HUES6 (cell line): ENCODE measurements around the gene TOR1B.

Source experiments
- H3K27ac ChIP-seq: 2 replicates; pipeline ENCODE4 v1.7.0; 2013; ENCODE audit warnings: low read depth, mild to moderate bottlenecking, low read length, inconsistent platforms
- H3K27me3 ChIP-seq: 2 replicates; pipeline ENCODE4 v1.6.1; 2013; ENCODE audit warnings: low read length; ENCODE audit not compliant: control insufficient read depth, insufficient read depth
- H3K36me3 ChIP-seq: 2 replicates; pipeline ENCODE4 v1.6.1; 2013; ENCODE audit warnings: low read length; ENCODE audit not compliant: control insufficient read depth, insufficient read depth
- H3K4me1 ChIP-seq: 2 replicates; pipeline ENCODE4 v1.6.1; 2013; ENCODE audit warnings: low read length; ENCODE audit not compliant: control insufficient read depth, insufficient read depth
- H3K4me3 ChIP-seq: 2 replicates; pipeline ENCODE4 v1.5.1; 2013; ENCODE audit warnings: low read depth, low read length
- H3K9ac ChIP-seq: one replicate; pipeline ENCODE4 v1.6.1; 2013; ENCODE audit warnings: mild to moderate bottlenecking, low read length
- H3K9me3 ChIP-seq: 2 replicates; pipeline ENCODE4 v1.6.1; 2013; ENCODE audit warnings: low read depth, low read length; ENCODE audit not compliant: control insufficient read depth, insufficient read depth

Gene TOR1B

GRCh38 chr9:129848712-129849441, 45.9 kb downstream of the TOR1B start:
- H3K4me1 ChIP-seq: no peaks in the 10 kb centered on the region
- no peak overlapping the region for H3K4me3 ChIP-seq
- no peaks in the 10 kb centered on the region for H3K9me3 ChIP-seq
- peaks cover 17% of the 10 kb centered on the region for H3K36me3 ChIP-seq
- no peak overlapping the region for H3K27ac ChIP-seq
- H3K9ac ChIP-seq: no peak overlapping the region
- H3K27me3 ChIP-seq: no peaks in the 10 kb centered on the region

DNA sequence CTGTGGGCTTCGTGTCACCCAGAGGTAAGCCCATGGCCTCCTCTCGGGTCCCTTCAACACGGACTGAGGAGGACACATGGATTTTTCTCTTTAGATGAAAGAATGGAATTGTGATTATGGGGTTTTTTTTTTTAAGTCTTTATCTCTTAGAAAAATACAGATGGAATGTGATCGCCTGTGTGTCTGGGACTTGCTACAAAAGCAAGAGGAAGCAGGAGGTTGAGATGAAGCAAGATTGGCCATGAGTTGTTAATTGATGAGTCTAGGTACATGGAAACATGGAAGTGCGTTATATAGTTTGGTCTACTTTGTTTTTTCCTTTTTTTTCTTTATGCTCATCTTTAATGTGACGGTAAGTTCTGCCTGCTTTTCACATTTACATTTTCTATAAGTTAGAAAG, 46.9 kb downstream of the TOR1B start:
- Histone ChIP-seq H3K27ac (no peak overlapping the region), H3K36me3 (peaks cover 23% of the 10 kb centered on the region), H3K9me3 (no peaks in the 10 kb centered on the region), H3K9ac (no peak overlapping the region), H3K27me3 (no peaks in the 10 kb centered on the region), H3K4me1 (no peaks in the 10 kb centered on the region), H3K4me3 (no peak overlapping the region)

DNA sequence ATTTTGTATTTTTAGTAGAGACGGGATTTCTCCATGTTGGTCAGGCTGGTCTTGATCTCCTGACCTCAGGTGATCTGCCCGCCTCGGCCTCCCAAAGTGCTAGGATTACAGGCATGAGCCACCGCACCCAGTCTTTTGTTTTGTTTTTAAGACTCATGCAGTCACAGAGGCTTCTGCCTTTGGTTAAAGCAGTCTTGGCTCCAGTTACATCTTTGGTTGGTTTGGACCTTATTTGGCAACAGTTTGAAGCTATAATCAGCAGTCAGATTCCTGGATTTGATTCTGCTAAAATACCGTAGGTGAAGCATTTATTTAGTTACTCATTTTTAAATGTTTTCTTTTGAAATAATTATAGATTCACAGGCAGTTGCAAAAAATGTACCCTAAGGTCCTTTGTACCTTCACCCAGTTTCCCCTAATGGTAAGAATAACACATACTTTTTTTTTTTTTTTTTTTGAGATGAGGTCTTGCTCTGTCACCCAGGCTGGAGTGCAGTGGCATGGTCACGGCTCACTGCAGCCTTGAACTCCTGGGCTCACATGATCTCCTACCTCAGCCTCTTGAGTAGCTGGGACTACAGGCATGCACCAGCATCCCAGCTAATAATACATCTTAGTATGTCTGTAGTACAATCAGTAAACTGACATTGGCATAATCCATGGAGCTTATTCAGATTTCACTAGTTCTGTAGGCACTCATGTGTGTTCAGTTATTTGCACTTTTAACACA, 48.0 kb downstream of the TOR1B start:
- H3K4me3 ChIP-seq: no peak overlapping the region
- peaks cover 24% of the 10 kb centered on the region for H3K36me3 ChIP-seq
- H3K4me1 ChIP-seq: no peaks in the 10 kb centered on the region
- no peak overlapping the region for H3K27ac ChIP-seq
- no peak overlapping the region for H3K9ac ChIP-seq
- H3K27me3 ChIP-seq: no peaks in the 10 kb centered on the region
- no peaks in the 10 kb centered on the region for H3K9me3 ChIP-seq

- no peak overlapping the region for H3K4me3 ChIP-seq
- H3K4me1 ChIP-seq: no peaks in the 10 kb centered on the region
- H3K9me3 ChIP-seq: no peaks in the 10 kb centered on the region
- H3K36me3 ChIP-seq: peaks cover 24% of the 10 kb centered on the region
- no peaks in the 10 kb centered on the region for H3K27me3 ChIP-seq
- no peak overlapping the region for H3K9ac ChIP-seq
- H3K27ac ChIP-seq: no peak overlapping the region
Measured at GRCh38 chr9:129851821-129852220, 48.8 kb downstream of the TOR1B start.

DNA sequence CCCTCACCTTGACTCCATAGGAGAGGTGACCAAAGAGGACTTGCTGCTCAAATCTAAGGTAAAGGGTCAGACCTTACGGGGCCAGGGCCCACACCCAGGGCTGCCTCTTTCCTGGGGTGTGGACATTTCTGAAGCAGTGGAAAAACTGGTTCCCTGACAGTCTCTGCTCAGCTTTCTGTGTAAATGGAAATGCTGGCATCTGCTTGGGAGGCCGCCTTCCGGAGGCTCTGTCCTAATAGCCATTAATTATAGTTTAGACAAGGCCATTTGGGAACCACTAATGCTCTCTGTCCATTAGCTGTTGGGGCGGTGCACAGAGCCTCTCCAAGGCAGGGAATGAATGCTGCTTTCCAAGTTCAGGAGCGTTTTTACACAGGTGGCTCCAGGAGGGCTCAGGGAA, 49.6 kb downstream of the TOR1B start:
- Histone ChIP-seq H3K27ac (no peak overlapping the region), H3K27me3 (no peaks in the 10 kb centered on the region), H3K4me1 (no peaks in the 10 kb centered on the region), H3K9ac (no peak overlapping the region), H3K36me3 (peaks cover 24% of the 10 kb centered on the region), H3K4me3 (no peak overlapping the region), H3K9me3 (no peaks in the 10 kb centered on the region)

DNA sequence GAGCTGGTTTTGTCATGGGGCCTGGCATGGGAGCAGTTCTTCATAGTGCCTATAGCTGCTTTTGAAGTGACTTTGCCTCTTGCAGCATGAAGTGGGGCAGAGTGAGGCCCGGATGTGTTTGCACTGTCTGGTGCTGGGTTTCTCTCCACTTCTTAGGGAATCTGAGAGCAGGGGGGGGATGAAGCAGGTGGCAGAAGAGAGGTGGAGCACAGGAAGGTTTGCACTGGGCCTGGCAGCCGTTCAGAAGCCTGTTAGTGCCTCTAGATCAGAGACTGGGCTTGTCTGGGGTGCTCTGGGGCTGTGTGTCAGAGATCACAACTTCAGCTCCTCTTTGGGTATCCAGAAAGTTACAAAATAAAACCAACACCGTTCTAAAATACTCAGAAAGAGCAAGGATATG, 50.6 kb downstream of the TOR1B start:
- H3K27me3 ChIP-seq: no peaks in the 10 kb centered on the region
- no peak overlapping the region for H3K9ac ChIP-seq
- peaks cover 32% of the 10 kb centered on the region for H3K36me3 ChIP-seq
- H3K4me1 ChIP-seq: no peaks in the 10 kb centered on the region
- no peaks in the 10 kb centered on the region for H3K9me3 ChIP-seq
- H3K27ac ChIP-seq: no peak overlapping the region
- no peak overlapping the region for H3K4me3 ChIP-seq

GRCh38 chr9:129854588-129855110, 51.7 kb downstream of the TOR1B start:
- Histone ChIP-seq H3K4me1 (no peaks in the 10 kb centered on the region), H3K27me3 (no peaks in the 10 kb centered on the region), H3K27ac (no peak overlapping the region), H3K4me3 (no peak overlapping the region), H3K36me3 (peaks cover 36% of the 10 kb centered on the region), H3K9ac (no peak overlapping the region), H3K9me3 (no peaks in the 10 kb centered on the region)

- no peaks in the 10 kb centered on the region for H3K4me1 ChIP-seq
- H3K9ac ChIP-seq: no peak overlapping the region
- H3K36me3 ChIP-seq: peaks cover 49% of the 10 kb centered on the region
Measured at GRCh38 chr9:129857207-129857606, 54.2 kb downstream of the TOR1B start.

GRCh38 chr9:129858167-129858962, 55.4 kb downstream of the TOR1B start:
- Histone ChIP-seq H3K36me3 (peaks cover 39% of the 10 kb centered on the region), H3K27me3 (no peaks in the 10 kb centered on the region), H3K27ac (no peak overlapping the region), H3K9me3 (no peaks in the 10 kb centered on the region), H3K4me3 (no peak overlapping the region), H3K9ac (no peak overlapping the region), H3K4me1 (no peaks in the 10 kb centered on the region; the same call in 1 of the 2 replicates)

More at GRCh38 chr9:129857207-129857606, 54.2 kb downstream of the TOR1B start:
- Histone ChIP-seq H3K9me3 (no peaks in the 10 kb centered on the region), H3K27me3 (no peaks in the 10 kb centered on the region), H3K4me3 (no peak overlapping the region), H3K27ac (no peak overlapping the region)
